NCI-H1105 (cell line): ENCODE data around the gene MYH16.
"Not testable (repeated sequence)": the region's sequence is repeated elsewhere in the genome, so short reads cannot be mapped to it uniquely, and the experiment has no call there.

Experiments used
- DNase-seq: peaks from one replicate; lab custom pipeline; 2025; lab: John Stamatoyannopoulos, UW

Gene MYH16

GRCh38 chr7:99355098-99355497 is 82.5 kb downstream of the MYH16 start:
- no peak for DNase-seq

GRCh38 chr7:99357701-99358490 is 85.3 kb downstream of the MYH16 start:
- no peak for DNase-seq

- DNase-seq, result not testable (repeated sequence)
Observed at GRCh38 chr7:99358521-99358920, 85.9 kb downstream of the MYH16 start.

GRCh38 chr7:99359465-99360154 is 87.0 kb downstream of the MYH16 start:
- DNase-seq, result no peak
